ENCODE measurements around the gene ZNF385C.
"Not testable (repeated sequence)": the region's sequence is repeated elsewhere in the genome, so short reads cannot be mapped to it uniquely, and the experiment has no call there.

ZNF385C gene

GRCh38 chr17:42020845-42021244 is 77.4 kb downstream of the ZNF385C start:
- DNase-seq (ENCODE audit: low read depth in 2 of 2), result not testable (repeated sequence)

DNA sequence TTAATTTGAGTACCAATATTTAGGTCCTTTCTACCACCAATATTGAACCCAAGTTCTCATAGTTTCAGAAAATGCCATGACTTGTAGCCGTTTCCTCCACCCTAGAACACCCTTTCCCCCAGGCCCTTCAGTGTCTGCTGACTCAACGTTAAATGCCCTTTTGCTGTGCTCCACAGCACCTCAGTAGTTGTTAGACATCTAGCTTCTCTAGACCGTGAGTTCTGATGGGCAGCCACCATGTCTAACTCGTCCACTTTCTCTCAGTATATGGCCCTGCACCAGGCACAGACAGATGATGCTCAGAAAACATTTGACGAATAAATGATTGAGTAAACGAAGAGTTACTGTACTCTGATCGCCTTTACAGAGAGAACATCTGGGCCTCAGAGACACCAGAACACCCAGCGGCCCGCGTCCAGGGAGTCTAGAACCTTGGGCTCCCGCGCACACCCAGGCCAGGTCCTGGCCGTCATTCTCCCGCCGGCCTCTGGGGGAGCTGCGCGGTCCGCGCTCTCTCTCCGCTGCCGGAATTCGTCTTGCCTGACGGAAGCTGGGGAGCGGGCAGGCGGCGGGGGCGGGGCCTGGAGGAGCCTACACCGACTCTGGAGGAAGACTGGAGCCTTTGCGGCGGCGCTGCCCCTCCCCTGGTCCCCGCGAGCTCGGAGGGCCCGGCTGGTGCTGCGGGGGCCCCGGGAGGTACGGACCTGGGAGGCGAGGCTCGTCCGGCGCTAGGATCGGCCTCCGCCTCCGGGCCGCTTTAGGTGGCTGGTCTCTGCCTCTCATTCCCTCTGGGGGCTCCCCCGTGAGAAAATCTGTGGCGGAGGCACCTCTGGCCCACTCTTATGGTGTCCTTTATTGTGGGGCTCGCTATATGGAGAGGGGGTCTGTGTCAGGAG is 78.5 kb downstream of the ZNF385C start, which contains the start of gene NKIRAS2:
NKIRAS2 (plus strand) TSS at position 582 of the 896 bp plus-strand sequence. CDS start 1,488 bp downstream, outside the sequence.
- DNase-seq (ENCODE audit: low read depth in 2 of 2), result peak; percentile 86 to 89

DNA sequence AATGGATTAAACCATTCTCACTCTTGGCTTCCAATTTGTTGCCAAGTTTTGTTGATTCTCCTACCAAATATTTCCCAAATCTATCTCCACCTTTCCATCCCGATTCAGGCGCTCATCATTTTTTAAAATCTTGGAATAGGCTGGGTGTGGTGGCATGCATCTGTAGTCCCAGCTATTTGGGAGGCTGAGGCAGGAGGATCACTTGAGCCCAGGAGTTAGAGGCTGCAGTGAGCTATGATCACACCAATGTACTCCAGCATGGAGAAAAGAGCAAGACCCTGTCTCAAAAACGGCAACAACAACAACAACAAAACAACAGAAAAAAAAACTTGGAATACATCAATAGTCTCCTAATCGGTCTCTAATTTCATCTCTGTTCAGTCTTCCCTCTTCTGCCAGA is 79.3 kb downstream of the ZNF385C start:
- DNase-seq (ENCODE audit: low read depth in 2 of 2), result no peak

GRCh38 chr17:42018339-42018738 is 79.9 kb downstream of the ZNF385C start:
- DNase-seq (ENCODE audit: low read depth in 2 of 2), result no peak

DNA sequence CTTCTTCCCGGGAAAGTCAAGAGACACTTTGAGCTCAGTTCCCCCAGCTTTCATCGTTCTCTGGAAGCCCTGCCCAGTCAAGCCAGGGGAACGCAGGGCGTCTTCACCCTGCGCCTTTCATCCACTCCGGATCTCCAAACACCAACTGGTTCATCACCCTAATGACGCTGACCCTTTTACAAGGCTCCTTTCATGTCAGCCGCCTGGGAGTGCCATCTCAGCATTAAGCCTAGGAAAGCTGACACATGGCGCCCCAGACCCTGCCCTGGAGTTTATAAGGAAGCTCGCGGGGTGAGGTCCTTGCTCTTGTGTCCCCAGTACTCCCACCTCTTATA is 80.4 kb downstream of the ZNF385C start:
- DNase-seq (ENCODE audit: low read depth in 2 of 2), result no peak

GRCh38 chr17:42016941-42017865 is 81.1 kb downstream of the ZNF385C start, which contains the start of gene DNAJC7:
Gene DNAJC7 (minus strand): TSS chr17:42017439. CDS start chr17:42017416, 23 bp downstream.
- peak; percentile 71 to 78 for DNase-seq (ENCODE audit: low read depth in 2 of 2)

DNA sequence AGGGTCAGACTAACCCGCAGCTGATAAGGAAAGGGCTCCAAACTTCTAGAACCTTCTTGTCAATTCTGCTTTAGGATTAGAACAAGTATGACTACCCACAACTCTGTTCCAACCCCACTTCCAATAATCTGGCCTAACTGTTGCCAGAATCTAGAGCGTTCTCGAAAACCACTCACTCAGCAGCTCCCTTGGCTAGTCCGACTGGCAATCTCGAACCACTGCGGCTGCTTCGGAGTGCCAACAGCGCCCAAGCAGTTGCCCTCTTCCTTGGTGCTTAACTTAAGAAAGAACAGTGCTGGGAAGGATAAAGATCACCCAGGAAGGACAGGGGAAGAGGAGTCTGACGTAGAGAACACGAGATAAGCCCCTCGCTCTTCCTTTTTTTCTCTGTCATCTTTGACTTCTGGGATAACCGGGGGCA is 81.9 kb downstream of the ZNF385C start:
- no peak for DNase-seq (ENCODE audit: low read depth in 2 of 2)

GRCh38 chr17:42013740-42014139 is 84.5 kb downstream of the ZNF385C start:
- not testable (repeated sequence) for DNase-seq (ENCODE audit: low read depth in 2 of 2)

DNA sequence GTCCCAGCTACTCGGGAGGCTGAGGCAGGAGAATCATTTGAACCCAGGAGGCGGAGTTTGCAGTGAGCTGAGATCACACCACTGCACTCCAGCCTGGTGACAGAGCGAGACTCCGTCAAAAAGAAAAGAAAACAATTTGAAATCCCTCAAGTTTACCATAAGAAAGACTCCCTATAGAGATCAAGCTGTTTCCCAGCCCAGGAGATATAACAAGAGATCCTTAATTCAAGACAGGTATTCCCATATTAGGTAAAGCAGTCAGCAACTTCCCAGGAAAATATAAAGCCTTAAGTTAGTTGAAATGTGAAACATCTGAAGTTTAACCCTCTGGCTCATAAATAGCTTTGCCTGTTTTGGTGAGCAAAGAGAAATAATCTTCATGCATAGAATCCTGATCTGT is 85.9 kb downstream of the ZNF385C start:
- DNase-seq (ENCODE audit: low read depth in 2 of 2), result not testable (repeated sequence)

DNA sequence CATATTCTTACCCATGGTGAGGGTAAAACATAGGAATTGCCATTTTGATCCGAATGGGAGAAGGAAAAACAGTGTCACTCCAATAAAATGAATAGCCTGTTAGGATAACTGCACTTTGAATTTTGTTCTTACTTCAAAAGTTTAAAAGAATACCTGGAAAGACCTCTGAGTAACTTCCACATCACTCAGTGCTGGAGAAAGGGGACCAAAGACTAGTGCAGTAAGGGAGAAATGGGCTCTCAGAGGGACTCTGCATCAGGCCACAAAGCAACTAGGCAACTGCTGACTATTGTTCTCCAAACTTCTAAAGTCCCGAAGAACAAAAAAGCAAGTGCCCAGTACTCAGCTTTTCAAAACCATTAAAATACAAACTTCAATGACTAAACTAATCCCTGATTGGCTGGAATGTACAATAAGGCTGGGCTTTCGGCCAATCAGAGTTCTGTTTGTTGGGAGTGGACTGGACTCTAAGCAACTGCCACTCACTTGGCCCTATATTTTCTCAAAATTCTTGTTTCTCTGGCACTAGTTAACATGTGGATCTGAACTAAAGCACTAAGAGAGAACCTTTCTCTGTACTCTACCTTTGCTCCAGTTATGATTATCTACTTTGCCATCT is 87.3 kb downstream of the ZNF385C start:
- DNase-seq (ENCODE audit: low read depth in 2 of 2), result no peak

DNA sequence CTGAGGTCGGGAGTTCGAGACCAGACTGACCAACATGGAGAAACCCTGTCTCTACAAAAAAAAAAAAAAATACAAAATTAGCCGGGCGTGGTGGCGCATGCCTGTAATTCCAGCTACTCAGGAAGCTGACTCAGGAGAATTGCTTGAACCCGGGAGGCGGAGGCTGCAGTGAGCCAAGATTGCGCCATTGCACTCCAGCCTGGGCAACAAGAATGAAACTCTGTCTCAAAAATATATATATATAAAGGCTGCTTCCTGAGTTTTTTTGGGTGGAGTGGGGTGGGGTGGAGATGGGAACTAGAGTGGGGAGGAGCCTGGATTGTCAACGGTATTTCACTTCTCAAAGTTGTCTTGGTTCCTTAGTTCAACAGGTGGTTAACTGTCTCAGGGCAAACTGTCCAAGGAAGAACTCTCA is 88.0 kb downstream of the ZNF385C start:
- not testable (repeated sequence) for DNase-seq (ENCODE audit: low read depth in 2 of 2)

GRCh38 chr17:42009170-42009569 is 89.1 kb downstream of the ZNF385C start:
- DNase-seq (ENCODE audit: low read depth in 2 of 2), result no peak

DNA sequence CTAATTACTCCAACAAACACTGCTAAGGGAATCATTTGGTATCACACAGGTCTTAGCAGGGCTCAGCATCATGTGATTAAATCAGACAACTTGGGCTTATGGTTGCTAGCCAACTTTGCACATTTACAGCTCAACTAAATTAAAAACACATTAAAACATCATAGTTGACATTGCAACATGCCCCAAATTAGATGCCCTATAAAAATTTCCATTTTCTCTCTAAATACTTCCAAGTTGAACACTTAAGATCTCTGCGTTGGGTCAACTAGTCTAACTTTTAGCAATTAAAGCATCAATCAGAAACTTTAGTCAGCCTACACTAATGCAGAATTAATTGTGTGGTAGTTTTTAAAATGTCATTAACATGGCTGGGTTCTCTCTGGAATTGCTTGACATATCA is 93.1 kb downstream of the ZNF385C start:
- no peak for DNase-seq (ENCODE audit: low read depth in 2 of 2)

GRCh38 chr17:42002792-42003301 is 95.4 kb downstream of the ZNF385C start:
- DNase-seq (ENCODE audit: low read depth in 2 of 2), result no peak

DNA sequence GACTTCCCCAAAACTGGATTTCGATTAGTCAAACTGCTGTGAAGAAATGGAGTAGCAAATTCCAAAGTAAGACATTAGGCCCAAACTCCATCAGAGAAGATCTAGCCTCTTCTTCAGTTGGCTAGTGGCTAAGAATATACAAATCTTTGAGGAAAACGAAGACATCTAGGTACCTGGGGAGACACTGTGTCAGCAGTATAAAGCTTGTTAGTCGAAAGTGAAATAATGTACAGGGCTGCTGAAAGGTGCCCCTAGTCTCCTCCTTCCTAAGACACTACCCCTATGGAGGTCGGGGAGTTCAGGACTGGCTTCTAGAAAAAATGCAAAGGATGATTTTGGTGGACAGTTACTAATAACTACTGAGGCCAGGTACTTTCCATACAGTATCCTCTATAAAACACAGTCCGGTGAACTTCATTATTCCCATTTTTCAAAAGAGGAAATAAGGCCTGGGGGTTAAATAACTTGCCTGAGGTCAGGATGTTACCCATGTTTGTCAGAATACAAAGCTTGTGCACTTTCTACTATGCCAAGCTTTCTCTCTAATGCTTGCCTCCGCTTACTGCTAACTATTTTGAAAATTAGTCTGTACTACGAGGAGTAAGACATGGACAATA is 96.0 kb downstream of the ZNF385C start:
- DNase-seq (ENCODE audit: low read depth in 2 of 2), result no peak

- no peak for DNase-seq (ENCODE audit: low read depth in 2 of 2)
Observed at GRCh38 chr17:42001729-42002128, 96.5 kb downstream of the ZNF385C start.

DNA sequence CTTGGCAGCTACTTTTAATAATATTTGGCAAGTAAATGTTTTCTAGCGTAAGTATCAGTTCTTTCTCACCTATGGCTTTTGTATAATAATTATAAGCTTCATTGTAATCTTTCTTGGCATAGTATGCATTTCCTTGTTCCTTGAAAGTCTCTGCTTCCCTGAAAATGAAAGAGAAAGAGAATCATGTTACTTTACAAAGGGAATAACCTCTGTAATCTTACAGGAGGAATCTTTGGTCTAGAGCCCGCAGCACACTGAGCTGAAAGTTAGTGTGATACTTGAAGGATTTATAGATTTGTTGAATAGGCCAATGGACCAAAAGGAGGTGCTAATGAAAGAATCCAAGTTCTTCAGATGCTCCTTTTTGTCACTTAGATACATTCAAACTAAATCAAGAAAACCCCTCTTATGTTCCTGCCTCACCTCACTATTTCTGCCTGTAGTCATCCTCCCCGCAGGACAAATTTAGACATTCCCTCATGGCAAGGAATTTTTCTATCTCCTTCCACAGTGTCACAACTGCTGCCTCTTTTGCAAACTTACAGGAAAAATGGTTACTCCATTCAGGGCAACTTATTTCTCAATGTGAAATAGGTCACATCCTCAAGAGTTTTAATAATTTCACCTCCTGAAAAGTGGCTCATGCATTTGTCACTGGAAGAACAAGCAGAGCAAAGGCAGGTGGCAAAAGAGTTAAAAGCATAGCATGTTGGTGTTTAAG is 97.7 kb downstream of the ZNF385C start:
- DNase-seq (ENCODE audit: low read depth in 2 of 2), result no peak

- DNase-seq (ENCODE audit: low read depth in 2 of 2), result no peak
Observed at GRCh38 chr17:41998497-41998896, 99.8 kb downstream of the ZNF385C start.

DNA sequence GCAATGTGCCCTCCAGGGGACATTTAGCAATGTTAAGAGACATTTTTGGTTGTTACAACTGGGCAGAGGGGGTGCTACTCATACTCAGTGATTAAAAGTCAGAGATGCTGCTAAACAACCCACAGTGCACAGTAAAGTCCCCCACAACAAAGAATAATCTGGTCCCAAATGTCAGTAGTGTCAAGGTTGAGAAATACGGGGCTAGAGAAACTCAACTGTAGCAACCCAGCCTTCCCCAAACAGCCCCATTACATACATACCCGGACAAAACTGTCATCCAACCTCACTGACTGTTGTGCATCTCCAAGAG is 101.5 kb downstream of the ZNF385C start:
- DNase-seq (ENCODE audit: low read depth in 2 of 2), result no peak

GRCh38 chr17:41992576-41992975 is 105.7 kb downstream of the ZNF385C start:
- no peak for DNase-seq (ENCODE audit: low read depth in 2 of 2)

Measured in stimulated activated CD8-positive, alpha-beta memory T cell treated with anti-CD3 and anti-CD28 coated beads, Interleukin-7, amount 100 ng/mL, for 1 hour (primary cell).